K562 (cell line): ENCODE data around the gene PRLHR. TPM values are rescaled to one million over a fixed set of nuclear protein-coding genes. Genes with fewer than 3 reads are reported as not detected.
A peak's percentile ranks its signal among the peaks of the same experiment; 100 is the strongest.

Experiments
- REST ChIP-seq, 2 experiments: fragments of 450-650 bp; formaldehyde crosslinking in 1 of 2; IDR thresholded peaks; 2 replicates each; pipeline versions ENCODE4 v1.4.0 to v1.6.1; 2014 to 2020; ENCODE audit warnings: mild to moderate bottlenecking in 2 of 2, borderline replicate concordance in 1 of 2, low read depth in 1 of 2
- USF1 ChIP-seq: sonication (generic); formaldehyde crosslinking; IDR thresholded peaks from 2 replicates; pipeline ENCODE4 v1.9.0; 2022; ENCODE audit warnings: mild to moderate bottlenecking, missing genetic modification reagents
- ZBTB33 ChIP-seq: sonication (generic); formaldehyde crosslinking; IDR thresholded peaks from 2 replicates; pipeline ENCODE4 v1.8.1; 2023; ENCODE audit warnings: mild to moderate bottlenecking, missing genetic modification reagents
- polyA plus RNA-seq, 8 experiments: library from polyadenylated mRNA; depleted of rRNA in 4 of 8; stranded (reverse) in 5 of 8; unstranded in 3 of 8; fragments of >200 nt; fragmentation: Nextera tagmentation in 2 of 8; fragmentation: Illumina TruSeq in 1 of 8; extraction: Ambion mirVana in 2 of 8; extraction: Trizol in 1 of 8; gene quantifications; 2 replicates each; pipeline versions ENCODE4 v1.2.1 to v1.2.3, GENCODE V29; 2011 to 2014; ENCODE audit warnings: inconsistent platforms in 1 of 8, missing spikeins in 1 of 8
- total RNA-seq, 7 experiments: library from RNA; depleted of rRNA in 6 of 7; stranded (reverse); fragments of >200 nt in 6 of 7; fragmentation: Illumina TruSeq in 2 of 7; extraction: Trizol in 2 of 7; gene quantifications; 2 replicates each; pipeline versions ENCODE4 v1.2.1 to v1.2.3, GENCODE V29; 2011 to 2021; ENCODE audit warnings: low replicate concordance in 1 of 7

The PRLHR gene
- total and polyA plus RNA-seq, 9 of the 15 experiments (the other 6 are each of a cell fraction or from before 2014, with no cell fraction given), result not detected

GRCh38 chr10:118594392-118595063 lies 920 bp downstream of the PRLHR start (continued):
- peak; percentile 91 for TF ChIP-seq REST (IDR thresholded peaks at IDR 0.05; ENCODE audit: borderline replicate concordance)
- peak; percentile 81; the same call in 1 of the 2 replicates for TF ChIP-seq REST (CRISPR knock-in tag; IDR thresholded peaks at IDR 0.05; ENCODE audit: low read depth)
- peak; percentile 95 for TF ChIP-seq ZBTB33 (CRISPR knock-in tag)
- TF ChIP-seq USF1 (CRISPR knock-in tag), result peak; percentile 26; the same call in 1 of the 2 replicates
